ENCODE measurements around the gene CHMP4A. TPM values are rescaled to one million over a fixed set of nuclear protein-coding genes. Genes with fewer than 3 reads are reported as not detected.
"Not testable (repeated sequence)": the region's sequence is repeated elsewhere in the genome, so short reads cannot be mapped to it uniquely, and the experiment has no call there.

Gene CHMP4A
- total and polyA plus RNA-seq, 3 experiments from 2014 or later, result 86.4 to 159 (median 87.6) TPM

- CTCF ChIA-PET, result interaction anchor here (1.0 to 2.0 kb wide), 3 partner anchors 9 to 159 kb away, joined by 3 to 6 read pairs (median 5); partner anchors contain the start of genes IRF9 and MDP1
- Mint-ChIP-seq H3K4me1 (peaks cover 45 to 72% (median 57%) of the 10 kb centered on the region in 3 donors), H3K4me3 (peak overlapping the region in 3 of 7 donors; percentile 3 to 22 (median 17)), H3K9me3 (peaks cover 0 to 2% (median 0%) of the 10 kb centered on the region in 5 donors), H3K27ac (peak overlapping the region; percentile 48 to 97 (median 94)), H3K27me3 (peaks cover 0 to 3% of the 10 kb centered on the region in 2 donors), H3K36me3 (peaks cover 16 to 82% (median 25%) of the 10 kb centered on the region in 3 donors)
- no peak overlapping the region for H3K4me3 ChIP-seq (ENCODE audit: low read length)
- H3K36me3 ChIP-seq (ENCODE audit: insufficient read depth, low read length), result peaks cover 47% of the 10 kb centered on the region
- POLR2A ChIA-PET, result interaction anchor here (0.6 kb wide), 1 partner anchor 36 kb away, joined by 12 read pairs; no protein-coding TSS in a partner anchor
- no peak overlapping the region for H3K27ac ChIP-seq (ENCODE audit: low read depth, low read length)
- H3K27me3 ChIP-seq (ENCODE audit: insufficient read depth, low read length, poor library complexity, severe bottlenecking), result no peaks in the 10 kb centered on the region
- no peaks in the 10 kb centered on the region for H3K9me3 ChIP-seq (ENCODE audit: low read length)
- DNase-seq, result peak in 4 of 5 donors; percentile 15 to 58 (median 35)
- H3K4me1 ChIP-seq (ENCODE audit: insufficient read depth, low read length), result peaks cover 18% of the 10 kb centered on the region
Observed at GRCh38 chr14:24207104-24207551, 6.2 kb downstream of the CHMP4A start.

- peaks cover 0 to 2% (median 0%) of the 10 kb centered on the region in 5 donors for H3K9me3 Mint-ChIP-seq
- H3K27ac ChIP-seq (ENCODE audit: low read depth, low read length), result no peak overlapping the region
- peaks cover 40 to 69% (median 54%) of the 10 kb centered on the region in 3 donors for H3K4me1 Mint-ChIP-seq
Observed at GRCh38 chr14:24206260-24207103, 6.8 kb downstream of the CHMP4A start.

GRCh38 chr14:24204163-24205146 lies 8.8 kb downstream of the CHMP4A start:
- peaks cover 11 to 73% (median 21%) of the 10 kb centered on the region in 3 donors for H3K36me3 Mint-ChIP-seq
- peaks cover 25% of the 10 kb centered on the region for H3K36me3 ChIP-seq (ENCODE audit: insufficient read depth, low read length)

More at GRCh38 chr14:24206260-24207103, 6.8 kb downstream of the CHMP4A start:
- H3K4me3 Mint-ChIP-seq, result peak overlapping the region in 4 of 7 donors; percentile 3 to 22 (median 18)
- POLR2A ChIA-PET, result no interaction called here
- H3K27ac Mint-ChIP-seq, result peak overlapping the region; percentile 39 to 97 (median 94)
- H3K27me3 ChIP-seq (ENCODE audit: insufficient read depth, low read length, poor library complexity, severe bottlenecking), result no peaks in the 10 kb centered on the region
- CTCF ChIA-PET, result interaction anchor here (1.0 to 2.0 kb wide), 4 partner anchors 10 to 159 kb away, joined by 3 to 6 read pairs (median 4); partner anchors contain the start of genes IPO4, IRF9 and MDP1
- no peak overlapping the region for H3K4me3 ChIP-seq (ENCODE audit: low read length)
- H3K9me3 ChIP-seq (ENCODE audit: low read length), result no peaks in the 10 kb centered on the region
- peaks cover 45% of the 10 kb centered on the region for H3K36me3 ChIP-seq (ENCODE audit: insufficient read depth, low read length)
- peaks cover 0 to 3% of the 10 kb centered on the region in 2 donors for H3K27me3 Mint-ChIP-seq
- peaks cover 11% of the 10 kb centered on the region for H3K4me1 ChIP-seq (ENCODE audit: insufficient read depth, low read length)
- H3K36me3 Mint-ChIP-seq, result peaks cover 15 to 85% (median 25%) of the 10 kb centered on the region in 3 donors
- DNase-seq, result no peak

GRCh38 chr14:24203249-24203886 lies 9.9 kb downstream of the CHMP4A start:
- peaks cover 14% of the 10 kb centered on the region for H3K4me1 ChIP-seq (ENCODE audit: insufficient read depth, low read length)
- H3K36me3 ChIP-seq (ENCODE audit: insufficient read depth, low read length), result peaks cover 18% of the 10 kb centered on the region
- H3K27me3 Mint-ChIP-seq; H3K27ac ChIP-seq (ENCODE audit: low read depth, low read length); H3K4me3 Mint-ChIP-seq; H3K9me3 ChIP-seq (ENCODE audit: low read length); DNase-seq; H3K9me3 Mint-ChIP-seq; POLR2A ChIA-PET; H3K4me3 ChIP-seq (ENCODE audit: low read length); H3K27me3 ChIP-seq (ENCODE audit: insufficient read depth, low read length, poor library complexity, severe bottlenecking): not testable (repeated sequence)
- peak overlapping the region in 2 of 8 donors; percentile 14 to 82 for H3K27ac Mint-ChIP-seq
- CTCF ChIA-PET, result interaction anchor here (1.6 kb wide), 1 partner anchor 9 kb away, joined by 3 read pairs; no protein-coding TSS in a partner anchor
- peaks cover 38 to 68% (median 51%) of the 10 kb centered on the region in 3 donors for H3K4me1 Mint-ChIP-seq
- peaks cover 20 to 75% (median 22%) of the 10 kb centered on the region in 3 donors for H3K36me3 Mint-ChIP-seq

More at GRCh38 chr14:24204163-24205146, 8.8 kb downstream of the CHMP4A start:
- Mint-ChIP-seq H3K4me3 (no peak overlapping the region), H3K4me1 (peaks cover 32 to 62% (median 45%) of the 10 kb centered on the region in 3 donors), H3K27me3 (peaks cover 0 to 3% of the 10 kb centered on the region in 2 donors), H3K27ac (peak overlapping the region in 6 of 8 donors; percentile 9 to 96 (median 59)), H3K9me3 (peaks cover 0 to 2% (median 0%) of the 10 kb centered on the region in 5 donors)
- ChIA-PET POLR2A (interaction anchor here (0.6 kb wide), 1 partner anchor 38 kb away, joined by 9 read pairs; no protein-coding TSS in a partner anchor), CTCF (no interaction called here)
- Histone ChIP-seq H3K4me3 (ENCODE audit: low read length) (no peak overlapping the region), H3K27me3 (ENCODE audit: insufficient read depth, low read length, poor library complexity, severe bottlenecking) (no peaks in the 10 kb centered on the region), H3K9me3 (ENCODE audit: low read length) (no peaks in the 10 kb centered on the region), H3K27ac (ENCODE audit: low read depth, low read length) (no peak overlapping the region), H3K4me1 (ENCODE audit: insufficient read depth, low read length) (peaks cover 8% of the 10 kb centered on the region)
- no peak for DNase-seq

GRCh38 chr14:24202538-24202937 lies 10.8 kb downstream of the CHMP4A start:
- DNase-seq; H3K27me3 Mint-ChIP-seq; H3K9me3 Mint-ChIP-seq; H3K4me3 ChIP-seq (ENCODE audit: low read length); H3K9me3 ChIP-seq (ENCODE audit: low read length); H3K27ac ChIP-seq (ENCODE audit: low read depth, low read length); H3K27me3 ChIP-seq (ENCODE audit: insufficient read depth, low read length, poor library complexity, severe bottlenecking); H3K27ac Mint-ChIP-seq; H3K4me3 Mint-ChIP-seq; POLR2A ChIA-PET: not testable (repeated sequence)
- Mint-ChIP-seq H3K4me1 (peaks cover 37 to 64% (median 43%) of the 10 kb centered on the region in 3 donors), H3K36me3 (peaks cover 20 to 69% (median 22%) of the 10 kb centered on the region in 3 donors)
- CTCF ChIA-PET, result interaction anchor here (1.6 kb wide), 1 partner anchor 10 kb away, joined by 3 read pairs; no protein-coding TSS in a partner anchor
- Histone ChIP-seq H3K4me1 (ENCODE audit: insufficient read depth, low read length) (peaks cover 14% of the 10 kb centered on the region), H3K36me3 (ENCODE audit: insufficient read depth, low read length) (peaks cover 10% of the 10 kb centered on the region)

GRCh38 chr14:24198814-24199524 lies 14.3 kb downstream of the CHMP4A start:
- ChIA-PET CTCF (interaction anchor here (0.7 to 1.2 kb wide), 2 partner anchors 10 to 17 kb away, joined by 3 read pairs; partner anchors contain the start of genes IPO4 and MDP1), POLR2A (interaction anchor here (0.7 to 1.2 kb wide), 2 partner anchors 14 to 17 kb away, joined by 6 to 12 read pairs; partner anchors contain the start of genes CHMP4A and MDP1)
- Mint-ChIP-seq H3K27me3 (peaks cover 0 to 1% of the 10 kb centered on the region in 2 donors), H3K4me3 (peak overlapping the region in 4 of 7 donors; percentile 8 to 60 (median 18)), H3K4me1 (peaks cover 38 to 67% (median 46%) of the 10 kb centered on the region in 3 donors), H3K9me3 (peaks cover 0 to 3% (median 0%) of the 10 kb centered on the region in 5 donors), H3K36me3 (peaks cover 15 to 59% (median 20%) of the 10 kb centered on the region in 3 donors), H3K27ac (peak overlapping the region; percentile 25 to 98 (median 78))
- H3K27me3 ChIP-seq (ENCODE audit: insufficient read depth, low read length, poor library complexity, severe bottlenecking), result no peaks in the 10 kb centered on the region
- no peaks in the 10 kb centered on the region for H3K36me3 ChIP-seq (ENCODE audit: insufficient read depth, low read length)
- H3K4me3 ChIP-seq (ENCODE audit: low read length), result no peak overlapping the region
- DNase-seq, result no peak
- H3K9me3 ChIP-seq (ENCODE audit: low read length), result no peaks in the 10 kb centered on the region
- H3K27ac ChIP-seq (ENCODE audit: low read depth, low read length), result no peak overlapping the region
- H3K4me1 ChIP-seq (ENCODE audit: insufficient read depth, low read length), result peaks cover 25% of the 10 kb centered on the region

Measured in CD8-positive, alpha-beta memory T cell (primary cell).